GM21529 (cell line): ENCODE results near the gene PPP2R2D.

Experiments
- ATAC-seq: cut with Tn5 transposase; IDR thresholded peaks from one replicate; pipeline ENCODE4 v1.9.1; 2021; ENCODE audit not compliant: unreplicated experiment

PPP2R2D gene

GRCh38 chr10:131993275-131993674 lies 92.5 kb downstream of the PPP2R2D start:
- ATAC-seq = no peak

GRCh38 chr10:131994435-131994834 lies 93.6 kb downstream of the PPP2R2D start:
- ATAC-seq = no peak

GRCh38 chr10:131996466-131997365 lies 95.9 kb downstream of the PPP2R2D start:
- no peak for ATAC-seq

- ATAC-seq = no peak
Observed at GRCh38 chr10:131997366-131998049, 96.7 kb downstream of the PPP2R2D start.

GRCh38 chr10:131998050-131998844 lies 97.4 kb downstream of the PPP2R2D start:
- ATAC-seq = no peak

- ATAC-seq = no peak
Observed at GRCh38 chr10:131998845-131999681, 98.3 kb downstream of the PPP2R2D start.

- no peak for ATAC-seq
Observed at GRCh38 chr10:132001238-132001972, 100.6 kb downstream of the PPP2R2D start.

DNA sequence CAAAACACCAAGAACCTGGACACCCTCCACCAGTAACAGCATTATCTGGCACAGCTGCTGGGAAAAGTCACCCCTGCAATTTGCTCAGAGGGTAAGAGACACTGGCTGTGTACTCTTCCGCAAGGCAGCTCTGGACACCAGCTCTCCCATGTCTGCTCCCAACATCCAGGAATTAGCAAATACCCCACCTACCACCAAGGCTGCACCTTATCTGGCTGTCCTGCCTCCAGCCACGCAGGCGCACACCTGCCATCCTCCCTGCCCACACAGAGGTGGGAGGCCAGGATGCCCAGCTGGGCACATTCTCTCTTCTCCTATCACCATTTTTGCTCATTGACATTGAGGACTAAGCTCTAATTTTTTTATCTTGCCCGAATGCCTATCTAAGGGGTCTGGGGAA lies 101.2 kb downstream of the PPP2R2D start:
- ATAC-seq = no peak

DNA sequence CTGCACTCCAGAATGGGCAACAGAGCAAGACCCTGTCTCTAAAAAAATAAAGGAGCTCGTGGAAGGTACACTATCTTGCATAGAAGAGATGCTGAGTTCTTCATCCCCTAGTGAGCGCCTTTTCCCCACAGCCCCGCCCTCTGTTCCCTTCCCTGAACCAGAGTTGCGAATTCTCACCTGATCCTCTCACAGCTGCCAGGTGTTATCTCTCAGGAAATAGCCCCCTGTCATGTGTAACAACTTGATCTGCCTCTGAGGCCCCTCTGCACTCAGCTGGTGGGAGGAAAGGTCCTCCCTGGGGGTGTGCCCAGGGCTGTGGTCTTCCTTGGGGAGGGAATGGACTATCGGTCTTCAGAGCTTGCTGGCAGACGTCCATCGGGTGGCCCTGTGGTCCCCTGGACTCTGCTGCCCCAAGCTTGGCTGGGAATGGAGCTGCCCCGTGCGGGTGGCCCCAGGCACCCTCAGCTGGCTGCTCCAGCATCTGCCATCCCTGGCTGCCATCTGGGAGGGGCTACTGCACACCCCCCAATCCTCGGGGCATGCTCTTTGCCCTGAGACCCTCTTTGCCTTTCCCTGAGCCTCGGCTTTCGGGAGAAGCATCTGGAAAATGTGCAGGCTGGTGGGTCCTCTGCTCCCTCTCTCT lies 102.6 kb downstream of the PPP2R2D start:
- no peak for ATAC-seq

DNA sequence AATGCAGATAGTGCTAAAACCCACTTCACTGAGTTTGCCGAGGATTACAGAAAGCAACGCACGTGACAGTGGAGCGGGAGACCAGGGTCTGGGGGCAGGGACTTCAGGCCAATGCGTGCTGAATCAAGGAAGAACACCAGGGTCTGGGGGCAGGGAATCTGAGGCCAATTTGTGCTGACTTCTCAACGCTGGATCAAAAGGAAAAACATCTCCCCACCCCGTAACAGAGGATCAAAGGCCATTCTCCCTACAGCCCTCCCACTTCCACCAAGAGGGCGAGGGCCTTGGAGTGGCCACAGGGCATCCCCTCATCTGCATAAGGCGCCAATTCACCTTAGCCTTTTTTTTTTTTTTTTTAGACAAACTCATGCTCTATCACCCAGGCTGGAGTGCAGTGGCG lies 103.2 kb downstream of the PPP2R2D start:
- ATAC-seq = no peak

DNA sequence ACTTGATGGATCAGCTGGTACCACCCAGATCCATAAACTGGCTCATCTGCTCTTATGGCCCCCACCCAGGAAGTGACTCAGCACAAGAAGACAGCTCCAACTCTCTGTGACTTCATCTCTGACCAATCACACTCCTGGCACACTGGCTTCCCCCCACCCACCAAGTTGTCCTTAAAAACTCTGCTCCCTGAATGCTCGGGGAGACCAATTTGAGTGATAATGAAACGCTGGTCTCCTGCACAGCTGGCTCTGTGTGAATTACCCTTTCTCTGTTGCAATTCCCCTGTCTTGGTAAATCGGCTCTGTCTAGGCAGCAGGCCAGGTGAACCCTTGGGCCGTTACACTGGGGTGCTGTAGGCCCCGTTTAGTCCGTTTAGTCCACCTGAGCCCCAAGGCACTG lies 104.3 kb downstream of the PPP2R2D start:
- no peak for ATAC-seq

- no peak for ATAC-seq
Observed at GRCh38 chr10:132006966-132007365, 106.2 kb downstream of the PPP2R2D start.

DNA sequence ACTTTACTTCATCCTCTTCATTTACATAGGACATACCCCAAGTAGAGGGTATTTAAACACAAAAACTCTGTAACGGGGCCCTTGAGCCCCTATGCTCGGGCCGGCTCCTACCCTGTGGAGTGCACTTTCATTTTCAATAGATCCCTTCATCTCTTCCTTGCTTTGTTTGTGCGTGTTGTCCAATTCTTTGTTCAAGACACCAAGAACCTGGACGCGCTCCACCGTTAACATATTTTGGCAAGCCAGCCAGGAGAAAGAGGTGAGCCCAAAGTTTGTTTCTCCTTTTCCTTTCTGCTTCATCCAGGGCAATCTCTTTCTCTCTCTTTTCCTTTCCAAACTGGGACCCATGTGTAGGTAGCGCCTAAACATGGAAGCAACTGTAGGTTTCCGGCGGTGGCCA lies 106.9 kb downstream of the PPP2R2D start:
- ATAC-seq = no peak
